Cardiac atrium fibroblast (primary cell): Measurements from ENCODE around the gene DPH2. TPM values are rescaled to one million over a fixed set of nuclear protein-coding genes. Genes with fewer than 3 reads are reported as not detected.

Experiments
- total RNA-seq: library from RNA; depleted of rRNA; stranded (reverse); fragments of >200 nt; gene quantifications from 2 replicates; pipeline ENCODE4 v1.2.3, GENCODE V29; 2015

Gene DPH2, protein sequence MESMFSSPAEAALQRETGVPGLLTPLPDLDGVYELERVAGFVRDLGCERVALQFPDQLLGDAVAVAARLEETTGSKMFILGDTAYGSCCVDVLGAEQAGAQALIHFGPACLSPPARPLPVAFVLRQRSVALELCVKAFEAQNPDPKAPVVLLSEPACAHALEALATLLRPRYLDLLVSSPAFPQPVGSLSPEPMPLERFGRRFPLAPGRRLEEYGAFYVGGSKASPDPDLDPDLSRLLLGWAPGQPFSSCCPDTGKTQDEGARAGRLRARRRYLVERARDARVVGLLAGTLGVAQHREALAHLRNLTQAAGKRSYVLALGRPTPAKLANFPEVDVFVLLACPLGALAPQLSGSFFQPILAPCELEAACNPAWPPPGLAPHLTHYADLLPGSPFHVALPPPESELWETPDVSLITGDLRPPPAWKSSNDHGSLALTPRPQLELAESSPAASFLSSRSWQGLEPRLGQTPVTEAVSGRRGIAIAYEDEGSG
- total RNA-seq: 17.5 and 24.0 TPM in 2 replicates

DNA sequence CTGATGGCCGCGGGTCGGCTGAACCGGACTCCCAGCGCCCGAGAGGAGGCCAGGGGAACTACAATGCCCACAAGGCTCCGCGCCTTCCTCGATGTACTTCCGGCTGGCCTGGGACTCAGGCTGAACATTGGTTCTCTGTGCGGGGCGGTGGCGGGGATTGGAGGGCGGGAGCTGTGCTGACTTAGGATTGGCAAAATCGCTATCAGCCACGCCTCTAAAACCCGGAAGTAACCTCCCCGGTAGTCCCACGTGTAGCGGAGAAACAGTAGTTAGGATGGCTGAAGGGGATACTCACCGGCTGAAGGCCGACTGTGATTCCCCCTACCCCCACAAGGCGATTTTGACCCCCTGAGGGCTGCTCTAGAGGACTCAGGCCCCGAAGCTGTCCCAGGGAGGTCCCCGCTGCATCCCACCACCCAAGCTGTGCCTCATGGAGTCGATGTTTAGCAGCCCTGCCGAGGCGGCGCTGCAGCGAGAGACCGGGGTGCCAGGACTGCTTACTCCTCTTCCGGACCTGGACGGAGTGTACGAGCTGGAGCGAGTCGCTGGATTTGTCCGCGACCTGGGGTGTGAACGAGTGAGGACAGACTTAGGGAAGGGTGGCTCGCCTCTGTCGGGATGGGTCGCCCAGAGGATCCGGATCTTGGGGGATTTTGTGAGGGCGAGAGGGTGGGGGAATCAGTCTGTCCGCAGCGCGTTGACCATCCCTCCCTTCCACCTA, at the start of gene DPH2:
TSS of gene DPH2 (plus strand) at position 265 of the 721 bp plus-strand sequence. CDS start at position 431, 166 bp downstream.

GRCh38 chr1:43933386-43934100, 36.3 kb upstream of the DPH2 start, which contains the start of gene ARTN:
Gene ARTN, plus strand, starts transcription at chr1:43933801. Its CDS starts 1,856 bp downstream, at chr1:43935657.

GRCh38 chr1:43946236-43947060, 23.4 kb upstream of the DPH2 start, which contains the start of gene IPO13:
Gene IPO13, plus strand, starts transcription at chr1:43946950. Its CDS starts 651 bp downstream, at chr1:43947601.

DNA sequence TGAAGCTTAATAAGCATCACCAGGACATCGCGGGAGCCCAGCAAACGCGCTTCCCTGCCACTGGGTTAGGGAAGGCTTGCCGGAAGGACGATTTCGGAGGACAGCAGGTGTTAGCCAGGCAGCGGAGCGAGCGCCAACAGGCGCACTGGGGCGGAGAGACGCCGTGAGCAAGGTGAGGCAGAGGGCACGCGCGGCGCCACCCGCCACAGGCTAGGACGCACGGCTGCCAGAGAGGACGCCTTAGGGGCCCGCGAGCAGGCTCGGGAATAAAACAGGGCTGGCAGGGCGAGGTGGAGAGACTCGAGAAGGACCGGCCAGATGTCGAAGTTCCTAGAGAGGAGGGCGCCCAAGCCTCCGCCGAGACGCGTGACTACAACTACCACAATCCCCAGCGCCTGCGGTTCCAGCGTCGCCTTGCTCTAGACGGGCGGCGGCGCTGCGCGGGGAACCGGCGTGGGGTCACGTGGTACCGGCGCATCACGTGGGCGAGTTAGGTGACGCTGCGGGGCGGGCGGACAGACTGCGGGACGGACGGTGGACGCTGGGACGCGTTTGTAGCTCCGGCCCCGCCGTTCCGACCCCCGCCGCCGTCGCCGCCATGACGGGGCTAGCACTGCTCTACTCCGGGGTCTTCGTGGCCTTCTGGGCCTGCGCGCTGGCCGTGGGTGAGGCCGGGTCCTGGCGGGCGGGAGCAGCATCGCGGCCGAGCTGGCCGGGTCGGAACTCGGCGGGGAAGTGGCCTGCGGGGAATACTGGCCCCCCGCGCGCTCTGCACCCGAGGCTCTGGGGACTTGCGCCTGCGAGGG, 4.8 kb downstream of the DPH2 start, which contains the start of gene ATP6V0B:
TSS of gene ATP6V0B (plus strand) at position 518 of the 806 bp plus-strand sequence. CDS start at position 599, 81 bp downstream.

GRCh38 chr1:43978551-43979260, 8.9 kb downstream of the DPH2 start, which contains the start of gene B4GALT2:
Gene B4GALT2, plus strand, starts transcription at chr1:43979210. Its CDS starts 1,951 bp downstream, at chr1:43981161.

DNA sequence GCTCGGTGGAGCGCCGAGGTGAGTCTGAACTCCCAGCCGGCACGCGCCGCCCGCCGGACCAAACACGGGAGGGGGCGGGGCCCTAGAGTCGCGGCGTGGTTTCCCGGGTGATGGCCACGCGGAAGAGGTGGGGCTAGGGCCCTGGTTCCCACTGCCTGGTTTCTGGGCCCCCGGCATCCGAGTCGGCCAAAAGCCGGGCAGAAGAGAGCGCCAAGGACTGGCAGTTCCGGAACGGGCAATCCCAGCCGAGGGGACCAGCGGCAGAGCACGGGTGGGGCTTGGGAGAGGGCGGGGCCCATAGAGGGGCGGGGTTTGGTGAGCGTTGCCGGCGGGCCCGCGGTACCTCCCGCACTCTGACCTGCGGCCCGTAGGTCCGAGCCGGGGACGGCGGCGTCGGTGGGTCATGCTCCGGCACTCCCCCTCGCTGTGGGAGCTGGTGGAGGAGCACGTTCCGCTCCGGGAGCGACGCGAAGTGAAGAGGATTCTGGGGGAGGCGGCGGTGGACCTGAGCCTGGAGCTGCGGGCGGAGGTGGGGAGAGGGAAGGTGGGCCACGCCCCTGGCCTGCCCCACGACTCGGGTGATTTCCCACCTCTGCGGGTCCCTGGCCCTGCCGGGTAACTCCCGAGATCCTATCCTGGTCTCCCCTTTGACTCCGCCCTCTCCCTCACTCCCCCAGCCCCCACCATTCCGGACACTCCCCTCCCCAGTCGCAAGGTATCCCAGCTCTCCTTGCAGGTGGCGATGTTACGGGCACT, 21.8 kb downstream of the DPH2 start, which contains the start of gene CCDC24:
TSS of gene CCDC24 (plus strand) at position 124 of the 756 bp plus-strand sequence. CDS start at position 404, 280 bp downstream.

Other genes with a start within 250 kb of the DPH2 start
- not detected in 2 replicates for gene ARTN, start 36.2 kb upstream of the DPH2 start, total RNA-seq
- 18.8 and 29.3 TPM in 2 replicates for gene IPO13, start 23.1 kb upstream of the DPH2 start, total RNA-seq
- 103 and 155 TPM in 2 replicates for gene ATP6V0B, start 5.0 kb downstream of the DPH2 start, total RNA-seq
- gene B4GALT2, start 9.2 kb downstream of the DPH2 start, total RNA-seq: 89.4 and 127 TPM in 2 replicates
- gene CCDC24, start 21.6 kb downstream of the DPH2 start, total RNA-seq: 2.5 and 3.9 TPM in 2 replicates
- gene SLC6A9, start 61.5 kb downstream of the DPH2 start, total RNA-seq: 9.0 and 21.7 TPM in 2 replicates
- under 0.01 and 0.16 TPM in 2 replicates for gene KLF17, start 148.8 kb downstream of the DPH2 start, total RNA-seq
- gene KLF18, start 171.6 kb downstream of the DPH2 start, total RNA-seq: not detected in 2 replicates
- 19.1 and 36.3 TPM in 2 replicates for gene DMAP1, start 243.5 kb downstream of the DPH2 start, total RNA-seq